GM18907 (cell line): Measurements from ENCODE around the gene SEC11C.

Experiments used
- ATAC-seq: cut with Tn5 transposase; IDR thresholded peaks from one replicate; pipeline ENCODE4 v1.9.1; 2021; ENCODE audit warnings: mild to moderate bottlenecking, moderate library complexity; ENCODE audit not compliant: unreplicated experiment

SEC11C gene

DNA sequence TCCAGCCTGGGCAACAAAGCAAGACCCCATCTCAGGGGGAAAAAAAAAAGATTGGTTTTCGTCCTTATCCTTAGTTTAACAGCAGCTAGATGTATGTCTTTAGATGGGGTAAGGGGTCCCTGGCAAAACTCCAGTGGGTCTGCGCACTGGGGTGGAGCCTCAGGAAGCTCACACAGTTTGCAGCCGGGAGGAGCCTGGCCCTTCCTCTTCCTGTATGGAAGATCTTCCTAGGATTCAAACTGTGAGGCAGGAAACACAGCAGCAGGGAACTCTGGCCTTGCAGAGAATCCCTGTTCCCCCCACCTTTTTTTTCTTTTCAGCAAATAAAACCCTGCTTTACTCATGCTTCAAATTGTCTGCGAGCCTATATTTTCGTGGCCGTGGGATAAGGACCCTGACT lies 67.8 kb downstream of the SEC11C start:
- ATAC-seq, result no peak
